ENCODE measurements around the gene LRMDA.

The LRMDA gene

GRCh38 chr10:75936841-75937240 is 505.4 kb downstream of the LRMDA start:
- TF ChIP-seq, protein P1, sequence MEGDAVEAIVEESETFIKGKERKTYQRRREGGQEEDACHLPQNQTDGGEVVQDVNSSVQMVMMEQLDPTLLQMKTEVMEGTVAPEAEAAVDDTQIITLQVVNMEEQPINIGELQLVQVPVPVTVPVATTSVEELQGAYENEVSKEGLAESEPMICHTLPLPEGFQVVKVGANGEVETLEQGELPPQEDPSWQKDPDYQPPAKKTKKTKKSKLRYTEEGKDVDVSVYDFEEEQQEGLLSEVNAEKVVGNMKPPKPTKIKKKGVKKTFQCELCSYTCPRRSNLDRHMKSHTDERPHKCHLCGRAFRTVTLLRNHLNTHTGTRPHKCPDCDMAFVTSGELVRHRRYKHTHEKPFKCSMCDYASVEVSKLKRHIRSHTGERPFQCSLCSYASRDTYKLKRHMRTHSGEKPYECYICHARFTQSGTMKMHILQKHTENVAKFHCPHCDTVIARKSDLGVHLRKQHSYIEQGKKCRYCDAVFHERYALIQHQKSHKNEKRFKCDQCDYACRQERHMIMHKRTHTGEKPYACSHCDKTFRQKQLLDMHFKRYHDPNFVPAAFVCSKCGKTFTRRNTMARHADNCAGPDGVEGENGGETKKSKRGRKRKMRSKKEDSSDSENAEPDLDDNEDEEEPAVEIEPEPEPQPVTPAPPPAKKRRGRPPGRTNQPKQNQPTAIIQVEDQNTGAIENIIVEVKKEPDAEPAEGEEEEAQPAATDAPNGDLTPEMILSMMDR (IDR thresholded peaks at IDR 0.05; ENCODE audit: low read depth, low read length): no peak
- no peak for DNase-seq (ENCODE audit: extremely low read depth, low read depth)

- no peak for DNase-seq (ENCODE audit: extremely low read depth, low read depth)
- TF ChIP-seq, protein P1 (IDR thresholded peaks at IDR 0.05; ENCODE audit: low read depth, low read length): no peak
Measured at GRCh38 chr10:75937823-75938222, 506.4 kb downstream of the LRMDA start.

- TF ChIP-seq, protein P1 (IDR thresholded peaks at IDR 0.05; ENCODE audit: low read depth, low read length): no peak
- no peak for DNase-seq (ENCODE audit: extremely low read depth, low read depth)
Measured at GRCh38 chr10:75938380-75939122, 507.1 kb downstream of the LRMDA start.

GRCh38 chr10:75939541-75939940 is 508.1 kb downstream of the LRMDA start:
- no peak for DNase-seq (ENCODE audit: extremely low read depth, low read depth)
- TF ChIP-seq, protein P1 (IDR thresholded peaks at IDR 0.05; ENCODE audit: low read depth, low read length): no peak

DNA sequence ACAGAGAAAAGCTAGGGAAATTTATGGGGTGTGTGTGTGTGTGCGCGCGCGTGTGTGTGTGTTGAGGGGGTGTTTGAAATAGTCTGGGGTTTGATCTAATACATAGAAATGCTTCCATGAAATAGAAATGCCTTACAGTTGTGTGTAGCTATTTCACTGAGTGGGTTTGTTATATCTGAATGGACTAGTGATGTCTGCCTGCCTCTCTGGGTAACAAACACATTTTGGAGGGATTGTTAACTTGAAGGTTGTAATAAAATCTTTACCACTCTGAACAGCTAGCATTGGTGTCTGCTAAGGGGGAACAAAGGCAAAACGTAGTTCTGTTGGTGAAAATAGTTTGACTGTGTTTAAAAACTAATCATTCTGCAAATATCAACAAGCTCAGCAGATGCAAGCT is 509.3 kb downstream of the LRMDA start:
- TF ChIP-seq, protein P1 (IDR thresholded peaks at IDR 0.05; ENCODE audit: low read depth, low read length): no peak
- DNase-seq (ENCODE audit: extremely low read depth, low read depth): no peak

GRCh38 chr10:75941223-75941801 is 509.9 kb downstream of the LRMDA start:
- no peak for DNase-seq (ENCODE audit: extremely low read depth, low read depth)
- TF ChIP-seq, protein P1 (IDR thresholded peaks at IDR 0.05; ENCODE audit: low read depth, low read length): no peak

DNA sequence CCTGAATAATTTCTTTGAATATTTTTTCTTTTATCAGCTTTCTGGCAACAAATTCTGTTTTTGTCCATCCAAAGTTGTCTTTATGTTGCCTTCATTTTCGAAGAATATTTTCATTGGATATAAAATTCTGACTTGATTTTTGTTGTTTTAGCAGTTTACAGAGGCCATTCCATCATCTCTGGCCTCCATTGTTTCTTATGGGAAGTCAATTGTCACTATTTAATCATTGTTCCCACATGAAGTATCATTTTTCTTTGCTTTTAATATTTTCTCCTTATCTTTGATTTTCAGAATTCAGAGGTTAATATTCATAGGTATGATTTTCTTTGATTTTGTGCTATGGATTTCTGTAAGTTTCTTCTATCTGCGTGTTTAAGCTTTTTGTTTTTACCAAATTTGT is 512.6 kb downstream of the LRMDA start:
- DNase-seq (ENCODE audit: extremely low read depth, low read depth): no peak
- TF ChIP-seq, protein P1 (IDR thresholded peaks at IDR 0.05; ENCODE audit: low read depth, low read length): no peak

Measured in AG09319 (cell line).